Tibial nerve (tissue), 4 donors: Measurements from ENCODE around the gene PDZK1IP1.

ENCODE experiments used
- CTCF ChIP-seq, 5 experiments: fragments of 200-600 bp in 3 of 5; fragments of 450-650 bp in 2 of 5; sonication (generic) in 3 of 5; IDR thresholded peaks; one replicate each; pipeline ENCODE4 v1.5.1; 2016 to 2019; ENCODE audit warnings: antibody characterized with exemption in 5 of 5, mild to moderate bottlenecking in 3 of 5, moderate library complexity in 2 of 5
- EP300 ChIP-seq, 2 donors: sonication (generic); formaldehyde crosslinking; IDR thresholded peaks; one replicate each; pipeline ENCODE4 v1.6.1; 2017; ENCODE audit warnings: antibody characterized with exemption in 2 of 2, mild to moderate bottlenecking in 1 of 2
- POLR2A ChIP-seq, 2 donors: fragments of 450-650 bp; IDR thresholded peaks; one replicate each; pipeline ENCODE4 v1.6.1; 2017; ENCODE audit warnings: antibody characterized with exemption in 2 of 2, mild to moderate bottlenecking in 2 of 2, moderate library complexity in 2 of 2

- TF ChIP-seq POLR2A (IDR thresholded peaks at IDR 0.05) (no peak), EP300 (IDR thresholded peaks at IDR 0.05) (peak in 1 of 2 donors; percentile 41), CTCF (IDR thresholded peaks at IDR 0.05) (peak; percentile 88 to 96 (median 91))
Measured at GRCh38 chr1:47175227-47175934, 14.5 kb downstream of the PDZK1IP1 start.
